Activated T-helper 1 cell treated with Interleukin-2 at 50 U/mL for 16 hours (primary cell): ENCODE measurements around the gene USF3.
"Not testable (repeated sequence)": the region's sequence is repeated elsewhere in the genome, so short reads cannot be mapped to it uniquely, and the experiment has no call there.

Source experiments
- DNase-seq: peaks from one replicate; pipeline ENCODE4 v3.0.0-alpha.2; 2020; ENCODE audit warnings: low read depth

USF3 gene

GRCh38 chr3:113654851-113655250 lies 41.6 kb downstream of the USF3 start:
- no peak for DNase-seq

GRCh38 chr3:113654310-113654709 lies 42.1 kb downstream of the USF3 start:
- no peak for DNase-seq

- no peak for DNase-seq
These were observed 47.1 kb downstream of the USF3 start for GRCh38 chr3:113649174-113649845.

- DNase-seq = no peak
These were observed 47.9 kb downstream of the USF3 start for GRCh38 chr3:113648524-113648923.

GRCh38 chr3:113643583-113643982 lies 52.9 kb downstream of the USF3 start:
- no peak for DNase-seq

- no peak for DNase-seq
These were observed 57.5 kb downstream of the USF3 start for GRCh38 chr3:113638910-113639309.

- no peak for DNase-seq
These were observed 58.7 kb downstream of the USF3 start for GRCh38 chr3:113637756-113638155.

- not testable (repeated sequence) for DNase-seq
These were observed 60.4 kb downstream of the USF3 start for GRCh38 chr3:113636034-113636433.

- no peak for DNase-seq
These were observed 61.5 kb downstream of the USF3 start for GRCh38 chr3:113634782-113635474.

GRCh38 chr3:113631573-113631972 lies 64.9 kb downstream of the USF3 start:
- no peak for DNase-seq

GRCh38 chr3:113630956-113631542 lies 65.4 kb downstream of the USF3 start:
- DNase-seq = no peak

GRCh38 chr3:113629584-113630421 lies 66.6 kb downstream of the USF3 start:
- DNase-seq = no peak

GRCh38 chr3:113628788-113629187 lies 67.7 kb downstream of the USF3 start:
- DNase-seq = no peak

GRCh38 chr3:113628316-113628715 lies 68.1 kb downstream of the USF3 start:
- no peak for DNase-seq

GRCh38 chr3:113626503-113627371 lies 69.7 kb downstream of the USF3 start:
- no peak for DNase-seq

- DNase-seq = no peak
These were observed 70.6 kb downstream of the USF3 start for GRCh38 chr3:113625834-113626233.

GRCh38 chr3:113623811-113624210 lies 72.6 kb downstream of the USF3 start:
- no peak for DNase-seq

- no peak for DNase-seq
These were observed 73.1 kb downstream of the USF3 start for GRCh38 chr3:113623324-113623723.

GRCh38 chr3:113620091-113620490 lies 76.4 kb downstream of the USF3 start:
- no peak for DNase-seq

GRCh38 chr3:113617726-113618125 lies 78.7 kb downstream of the USF3 start:
- DNase-seq = no peak

GRCh38 chr3:113615976-113616375 lies 80.5 kb downstream of the USF3 start:
- no peak for DNase-seq

GRCh38 chr3:113614402-113614801 lies 82.0 kb downstream of the USF3 start:
- no peak for DNase-seq
